Spleen (tissue), 7 donors: ENCODE results near the gene EN1.

Experiments
- POLR2A ChIP-seq, 3 donors: fragments of 450-650 bp; IDR thresholded peaks; one replicate each; pipeline ENCODE4 v1.5.1; 2017; ENCODE audit warnings: antibody characterized with exemption in 3 of 3, mild to moderate bottlenecking in 1 of 3
- TF ChIP-seq, protein P1 (sequence below), 11 experiments: fragments of 200-600 bp in 7 of 11; fragments of 450-650 bp in 4 of 11; sonication (generic) in 4 of 11; IDR thresholded peaks in 8 of 11; conservative IDR thresholded peaks in 3 of 11; 1 replicate in 7 of 11; 2 replicates in 4 of 11; pipeline versions ENCODE4 v1.4.0 to v1.8.0; 2016 to 2021; ENCODE audit warnings: antibody characterized with exemption in 11 of 11, inconsistent platforms in 4 of 11, mild to moderate bottlenecking in 1 of 11
- donor health status: DM: no; HTN: no; CAD: no; lungs with moderate emphysema.
- donor health status: DM: no; HTN: no; CAD: no.
- donor health status: DM: no; HTN: no; CAD: no.

GRCh38 chr2:118800736-118801135, 46.7 kb downstream of the EN1 start:
- TF ChIP-seq, protein P1, sequence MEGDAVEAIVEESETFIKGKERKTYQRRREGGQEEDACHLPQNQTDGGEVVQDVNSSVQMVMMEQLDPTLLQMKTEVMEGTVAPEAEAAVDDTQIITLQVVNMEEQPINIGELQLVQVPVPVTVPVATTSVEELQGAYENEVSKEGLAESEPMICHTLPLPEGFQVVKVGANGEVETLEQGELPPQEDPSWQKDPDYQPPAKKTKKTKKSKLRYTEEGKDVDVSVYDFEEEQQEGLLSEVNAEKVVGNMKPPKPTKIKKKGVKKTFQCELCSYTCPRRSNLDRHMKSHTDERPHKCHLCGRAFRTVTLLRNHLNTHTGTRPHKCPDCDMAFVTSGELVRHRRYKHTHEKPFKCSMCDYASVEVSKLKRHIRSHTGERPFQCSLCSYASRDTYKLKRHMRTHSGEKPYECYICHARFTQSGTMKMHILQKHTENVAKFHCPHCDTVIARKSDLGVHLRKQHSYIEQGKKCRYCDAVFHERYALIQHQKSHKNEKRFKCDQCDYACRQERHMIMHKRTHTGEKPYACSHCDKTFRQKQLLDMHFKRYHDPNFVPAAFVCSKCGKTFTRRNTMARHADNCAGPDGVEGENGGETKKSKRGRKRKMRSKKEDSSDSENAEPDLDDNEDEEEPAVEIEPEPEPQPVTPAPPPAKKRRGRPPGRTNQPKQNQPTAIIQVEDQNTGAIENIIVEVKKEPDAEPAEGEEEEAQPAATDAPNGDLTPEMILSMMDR (IDR thresholded peaks at IDR 0.05 in 8 of 11, conservative IDR thresholded peaks at IDR 0.05 in 3 of 11), result no peak
- TF ChIP-seq POLR2A (IDR thresholded peaks at IDR 0.05), result no peak
